ENCODE results near the gene ECSIT. TPM values are rescaled to one million over a fixed set of nuclear protein-coding genes. Genes with fewer than 3 reads are reported as not detected.

The ECSIT gene
- total and polyA plus RNA-seq, 8 donors, result 15.6 to 119 (median 73.4) TPM

GRCh38 chr19:11456659-11457058, 72.3 kb downstream of the ECSIT start:
- intact Hi-C loops (cut with DNase I; ENCODE audit: low total_unique reads), result no loop called here
- WGBS, 5 donors, result 88 to 94% (median 91%) methylated on average over 7 of the region's 7 CpGs

More at GRCh38 chr19:11456659-11457058, 72.3 kb downstream of the ECSIT start:
- no peak for TF ChIP-seq CTCF (IDR thresholded peaks at IDR 0.05)
- TF ChIP-seq POLR2AphosphoS5 (IDR thresholded peaks at IDR 0.05), result no peak
- no peak for TF ChIP-seq POLR2A (IDR thresholded peaks at IDR 0.05)
- no peak for TF ChIP-seq EP300 (IDR thresholded peaks at IDR 0.05)
- Histone ChIP-seq H3K27ac (no peak overlapping the region), H3K4me1 (peaks cover 0 to 7% (median 2%) of the 10 kb centered on the region in 4 donors), H3K4me3 (no peak overlapping the region), H3K9me3 (no peaks in the 10 kb centered on the region), H3K36me3 (no peaks in the 10 kb centered on the region), H3K27me3 (peaks cover 0 to 56% (median 0%) of the 10 kb centered on the region in 3 donors)
- DNase-seq, result no peak

Small RNAs within 50 kb of the gene (small RNA-seq; reads per million reads assigned to genes)
- gene MIR7974 (0 to 1.8 (median 0.76) reads per million in 4 donors), gene RN7SL833P (0 to 0.20 (median 0.03) reads per million in 4 donors)

Other genes with a start within 250 kb of the ECSIT start
- gene TSPAN16, start 233.0 kb downstream of the ECSIT start, total RNA-seq, result not detected
- not detected for gene TSPAN16, start 233.0 kb downstream of the ECSIT start, polyA plus RNA-seq
- 10 to 100 TPM; 11.6 to 63.3 (median 16.3) TPM for gene RAB3D, start 189.5 kb downstream of the ECSIT start, total RNA-seq
- gene RAB3D, start 189.5 kb downstream of the ECSIT start, polyA plus RNA-seq, result 10 to 100 TPM; 14.1 to 25.7 (median 21.7) TPM
- gene TMEM205, start 182.9 kb downstream of the ECSIT start, total RNA-seq, result 100 to 1,000 TPM in 2 of 5 donors, 10 to 100 TPM in 2, 1 to 10 TPM in 1; 5.8 to 117 (median 69.3) TPM
- 100 to 1,000 TPM in 1 of 3 donors, 10 to 100 TPM in 2; 58.2 to 169 (median 61.7) TPM for gene TMEM205, start 182.9 kb downstream of the ECSIT start, polyA plus RNA-seq
- gene CCDC159, start 182.6 kb downstream of the ECSIT start, total RNA-seq, result 10 to 100 TPM in 4 of 5 donors, 1 to 10 TPM in 1; 2.9 to 91.2 (median 20.3) TPM
- gene CCDC159, start 182.6 kb downstream of the ECSIT start, polyA plus RNA-seq, result 10 to 100 TPM; 40.5 to 96.3 (median 70.0) TPM
- 100 to 1,000 TPM in 1 of 5 donors, 10 to 100 TPM in 1, 1 to 10 TPM in 3; 6.1 to 364 (median 9.9) TPM for gene PLPPR2, start 173.7 kb downstream of the ECSIT start, total RNA-seq
- gene PLPPR2, start 173.7 kb downstream of the ECSIT start, polyA plus RNA-seq, result 10 to 100 TPM in 1 of 3 donors, 1 to 10 TPM in 2; 6.4 to 15.2 (median 9.8) TPM
- under 1 TPM in 2 of 5 donors, not detected in 3; 0.37 to 0.45 TPM for gene SWSAP1, start 154.5 kb downstream of the ECSIT start, total RNA-seq
- 1 to 10 TPM; 3.2 to 4.1 (median 3.4) TPM for gene SWSAP1, start 154.5 kb downstream of the ECSIT start, polyA plus RNA-seq
- 10 to 100 TPM in 4 of 5 donors, 1 to 10 TPM in 1; 4.8 to 19.9 (median 14.6) TPM for gene EPOR, start 144.8 kb downstream of the ECSIT start, total RNA-seq
- 1 to 10 TPM; 3.7 to 8.9 (median 5.0) TPM for gene EPOR, start 144.8 kb downstream of the ECSIT start, polyA plus RNA-seq
- 100 to 1,000 TPM in 3 of 5 donors, 10 to 100 TPM in 2; 22.8 to 454 (median 107) TPM for gene RGL3, start 109.8 kb downstream of the ECSIT start, total RNA-seq
- gene RGL3, start 109.8 kb downstream of the ECSIT start, polyA plus RNA-seq, result 10 to 100 TPM; 20.6 to 41.2 (median 26.3) TPM
- not detected for gene ODAD3, start 94.0 kb downstream of the ECSIT start, total RNA-seq
- under 1 TPM; 0.38 to 0.92 (median 0.62) TPM for gene ODAD3, start 94.0 kb downstream of the ECSIT start, polyA plus RNA-seq
- 100 to 1,000 TPM in 2 of 5 donors, 10 to 100 TPM in 3; 30.3 to 221 (median 76.9) TPM for gene PRKCSH, start 93.5 kb downstream of the ECSIT start, total RNA-seq
- gene PRKCSH, start 93.5 kb downstream of the ECSIT start, polyA plus RNA-seq, result 100 to 1,000 TPM; 109 to 138 (median 115) TPM
- gene ELAVL3, start 48.1 kb downstream of the ECSIT start, total RNA-seq, result 10 to 100 TPM in 1 of 5 donors, 1 to 10 TPM in 2, not detected in 2; 1.5 to 11.0 (median 7.2) TPM
- gene ELAVL3, start 48.1 kb downstream of the ECSIT start, polyA plus RNA-seq, result under 1 TPM in 2 of 3 donors, not detected in 1; 0.10 to 0.31 TPM
- 10 to 100 TPM in 4 of 5 donors, 1 to 10 TPM in 1; 6.7 to 99.6 (median 10.5) TPM for gene ZNF653, start 23.3 kb downstream of the ECSIT start, total RNA-seq
- 10 to 100 TPM in 2 of 3 donors, 1 to 10 TPM in 1; 9.8 to 35.9 (median 17.3) TPM for gene ZNF653, start 23.3 kb downstream of the ECSIT start, polyA plus RNA-seq
- gene CNN1, start 9.7 kb upstream of the ECSIT start, total RNA-seq, result 1,000 to 10,000 TPM in 1 of 5 donors, 100 to 1,000 TPM in 4; 205 to 1,183 (median 570) TPM
- 100 to 1,000 TPM in 1 of 3 donors, 10 to 100 TPM in 2; 70.2 to 585 (median 70.6) TPM for gene CNN1, start 9.7 kb upstream of the ECSIT start, polyA plus RNA-seq
- 10 to 100 TPM in 4 of 5 donors, 1 to 10 TPM in 1; 2.3 to 25.5 (median 21.4) TPM for gene ELOF1, start 30.1 kb upstream of the ECSIT start, total RNA-seq
- gene ELOF1, start 30.1 kb upstream of the ECSIT start, polyA plus RNA-seq, result 10 to 100 TPM; 87.0 to 96.4 (median 93.1) TPM
- gene ACP5, start 48.5 kb upstream of the ECSIT start, total RNA-seq, result 10 to 100 TPM in 2 of 5 donors, 1 to 10 TPM in 2, not detected in 1; 6.1 to 47.5 (median 25.3) TPM
- gene ACP5, start 48.5 kb upstream of the ECSIT start, polyA plus RNA-seq, result 10 to 100 TPM; 48.9 to 67.9 (median 67.4) TPM
- 10 to 100 TPM in 2 of 5 donors, 1 to 10 TPM in 2, not detected in 1; 1.4 to 21.7 (median 10.7) TPM for gene ZNF627, start 68.3 kb upstream of the ECSIT start, total RNA-seq
- 1 to 10 TPM; 5.5 to 6.4 (median 6.3) TPM for gene ZNF627, start 68.3 kb upstream of the ECSIT start, polyA plus RNA-seq
- gene ZNF823, start 209.8 kb upstream of the ECSIT start, total RNA-seq, result 10 to 100 TPM in 1 of 5 donors, 1 to 10 TPM in 4; 1.2 to 19.3 (median 5.8) TPM
- 1 to 10 TPM; 3.1 to 4.6 (median 4.3) TPM for gene ZNF823, start 209.8 kb upstream of the ECSIT start, polyA plus RNA-seq
- gene ZNF441, start 237.9 kb upstream of the ECSIT start, total RNA-seq, result 10 to 100 TPM in 4 of 5 donors, 1 to 10 TPM in 1; 6.8 to 29.4 (median 22.8) TPM
- 1 to 10 TPM; 1.7 to 2.9 (median 2.0) TPM for gene ZNF441, start 237.9 kb upstream of the ECSIT start, polyA plus RNA-seq